HG03460 (cell line): ENCODE results near the gene HSPA4.

ENCODE experiments used
- ATAC-seq: cut with Tn5 transposase; IDR thresholded peaks from one replicate; pipeline ENCODE4 v1.9.1; 2021; ENCODE audit not compliant: unreplicated experiment

Gene HSPA4

GRCh38 chr5:133154274-133155075 lies 102.7 kb downstream of the HSPA4 start:
- no peak for ATAC-seq

GRCh38 chr5:133155326-133155969 lies 103.6 kb downstream of the HSPA4 start:
- ATAC-seq = no peak
